ENCODE measurements around the gene IL1A. TPM values are rescaled to one million over a fixed set of nuclear protein-coding genes. Genes with fewer than 3 reads are reported as not detected.

The IL1A gene
- total and polyA plus RNA-seq, 4 donors, result 0.55 to 0.99 (median 0.57) TPM

GRCh38 chr2:112723995-112724394, 60.3 kb downstream of the IL1A start:
- WGBS (ENCODE audit: insufficient coverage), result 98% methylated on average over 8 of the region's 8 CpGs

More at GRCh38 chr2:112723995-112724394, 60.3 kb downstream of the IL1A start:
- H3K4me1 ChIP-seq (ENCODE audit: control insufficient read depth, insufficient read depth, low read length), result peaks cover 16% of the 10 kb centered on the region
- no peaks in the 10 kb centered on the region for H3K27me3 ChIP-seq (ENCODE audit: control insufficient read depth, insufficient read depth, low read length)
- no peak overlapping the region for H3K27ac ChIP-seq (ENCODE audit: low read depth, low read length)
- H3K36me3 ChIP-seq (ENCODE audit: control insufficient read depth, insufficient read depth, low read length), result no peaks in the 10 kb centered on the region
- H3K9me3 ChIP-seq (ENCODE audit: control insufficient read depth, insufficient read depth, low read length), result no peaks in the 10 kb centered on the region
- DNase-seq (ENCODE audit: low read depth in 4 of 6, low spot score in 6 of 6), result no peak
- H3K4me3 ChIP-seq (ENCODE audit: low read depth, low read length), result no peak overlapping the region

Other genes with a start within 250 kb of the IL1A start
- 10 to 100 TPM; 17.7 to 27.5 TPM for gene POLR1B, start 242.0 kb downstream of the IL1A start, total RNA-seq
- 10 to 100 TPM; 15.1 to 16.4 TPM for gene POLR1B, start 242.0 kb downstream of the IL1A start, polyA plus RNA-seq (ENCODE audit: insufficient read length in 2 of 2)
- 10 to 100 TPM in 1 of 2 donors, 1 to 10 TPM in 1; 5.3 to 22.8 TPM for gene CHCHD5, start 199.9 kb downstream of the IL1A start, total RNA-seq
- 10 to 100 TPM; 29.1 to 30.3 TPM for gene CHCHD5, start 199.9 kb downstream of the IL1A start, polyA plus RNA-seq (ENCODE audit: insufficient read length in 2 of 2)
- 10 to 100 TPM; 33.0 to 47.2 TPM for gene SLC20A1, start 138.6 kb downstream of the IL1A start, total RNA-seq
- 10 to 100 TPM; 38.3 to 43.3 TPM for gene SLC20A1, start 138.6 kb downstream of the IL1A start, polyA plus RNA-seq (ENCODE audit: insufficient read length in 2 of 2)
- under 1 TPM in 1 of 2 donors, not detected in 1; 0.10 TPM for gene NT5DC4, start 63.5 kb downstream of the IL1A start, total RNA-seq
- not detected for gene NT5DC4, start 63.5 kb downstream of the IL1A start, polyA plus RNA-seq (ENCODE audit: insufficient read length in 2 of 2)
- gene CKAP2L, start 19.9 kb downstream of the IL1A start, total RNA-seq, result 1 to 10 TPM; 6.8 to 7.9 TPM
- gene CKAP2L, start 19.9 kb downstream of the IL1A start, polyA plus RNA-seq (ENCODE audit: insufficient read length in 2 of 2), result 1 to 10 TPM; 6.0 to 8.6 TPM
- 1 to 10 TPM; 1.5 to 1.7 TPM for gene IL1B, start 52.3 kb upstream of the IL1A start, total RNA-seq
- gene IL1B, start 52.3 kb upstream of the IL1A start, polyA plus RNA-seq (ENCODE audit: insufficient read length in 2 of 2), result 1 to 10 TPM; 1.7 to 3.3 TPM
- gene IL37, start 126.7 kb upstream of the IL1A start, total RNA-seq, result under 1 TPM in 1 of 2 donors, not detected in 1; 0.28 TPM
- not detected for gene IL37, start 126.7 kb upstream of the IL1A start, polyA plus RNA-seq (ENCODE audit: insufficient read length in 2 of 2)
- gene IL36G, start 193.5 kb upstream of the IL1A start, total RNA-seq, result under 1 TPM in 1 of 2 donors, not detected in 1; 0.28 TPM
- under 1 TPM; 0.18 to 0.29 TPM for gene IL36G, start 193.5 kb upstream of the IL1A start, polyA plus RNA-seq (ENCODE audit: insufficient read length in 2 of 2)
- not detected for gene IL36A, start 221.0 kb upstream of the IL1A start, total RNA-seq
- not detected for gene IL36A, start 221.0 kb upstream of the IL1A start, polyA plus RNA-seq (ENCODE audit: insufficient read length in 2 of 2)